Cardiac muscle cell (in vitro differentiated cells and primary cell): ENCODE results near the gene GARS1. TPM values are rescaled to one million over a fixed set of nuclear protein-coding genes. Genes with fewer than 3 reads are reported as not detected.

ENCODE experiments used
- DNase-seq, 2 donors: peaks; one replicate each; pipeline versions ENCODE4 v3.0.0 to v3.0.0-alpha.2; 2010 to 2017; ENCODE audit warnings: low read depth in 1 of 2, low spot score in 1 of 2
- H3K27ac ChIP-seq: fragments of 200-600 bp; sonication (generic); 2 replicates; pipeline ENCODE4 v1.5.1; 2016
- H3K27me3 ChIP-seq: fragments of 200-600 bp; sonication (generic); 2 replicates; pipeline ENCODE4 v1.6.0; 2016; ENCODE audit warnings: control low read depth
- H3K36me3 ChIP-seq: fragments of 200-600 bp; sonication (generic); 2 replicates; pipeline ENCODE4 v1.5.1; 2016; ENCODE audit warnings: control low read depth
- H3K4me1 ChIP-seq: fragments of 200-600 bp; sonication (generic); 2 replicates; pipeline ENCODE4 v1.8.1; 2017; ENCODE audit warnings: low read depth, mild to moderate bottlenecking, mixed run types
- H3K4me3 ChIP-seq: fragments of 200-600 bp; sonication (generic); 2 replicates; pipeline ENCODE4 v1.5.1; 2016; ENCODE audit warnings: mild to moderate bottlenecking
- H3K9me3 ChIP-seq: fragments of 200-600 bp; sonication (generic); 2 replicates; pipeline ENCODE4 v1.5.1; 2017; ENCODE audit warnings: low read depth, mild to moderate bottlenecking, control low read depth
- CTCF ChIP-seq: IDR thresholded peaks from 2 replicates; pipeline ENCODE4 v1.5.1; 2012; ENCODE audit warnings: low read depth, mild to moderate bottlenecking, low read length
- polyA plus RNA-seq: library from polyadenylated mRNA; unstranded; fragments of >200 nt; fragmentation: Nextera tagmentation; extraction: Ambion mirVana; gene quantifications from 2 replicates; pipeline ENCODE4 v1.2.1, GENCODE V29; 2016
- total RNA-seq: library from RNA; depleted of rRNA; stranded (reverse); fragments of >200 nt; gene quantifications from 2 replicates; pipeline ENCODE4 v1.2.3, GENCODE V29; 2016

Gene GARS1
- total and polyA plus RNA-seq, 2 experiments from 2014 or later: 77.3 to 82.9 TPM

- H3K36me3 ChIP-seq: no peaks in the 10 kb centered on the region
- peak; percentile 84 to 91 for DNase-seq
- H3K4me3 ChIP-seq: no peak overlapping the region
- no peak for TF ChIP-seq CTCF
- H3K9me3 ChIP-seq: no peaks in the 10 kb centered on the region
- H3K27ac ChIP-seq: no peak overlapping the region
- H3K4me1 ChIP-seq: no peaks in the 10 kb centered on the region
- H3K27me3 ChIP-seq: no peaks in the 10 kb centered on the region
Observed at GRCh38 chr7:30671793-30672465, 77.3 kb downstream of the GARS1 start.

GRCh38 chr7:30674420-30674819, 79.7 kb downstream of the GARS1 start:
- Histone ChIP-seq H3K27me3 (peaks cover 19% of the 10 kb centered on the region), H3K36me3 (no peaks in the 10 kb centered on the region), H3K27ac (no peak overlapping the region), H3K9me3 (no peaks in the 10 kb centered on the region), H3K4me1 (no peaks in the 10 kb centered on the region), H3K4me3 (no peak overlapping the region)
- DNase-seq: no peak
- no peak for TF ChIP-seq CTCF

- no peak overlapping the region for H3K4me3 ChIP-seq
- no peaks in the 10 kb centered on the region for H3K4me1 ChIP-seq
- H3K27ac ChIP-seq: no peak overlapping the region
- H3K27me3 ChIP-seq: peaks cover 24% of the 10 kb centered on the region
- no peak for TF ChIP-seq CTCF
- H3K36me3 ChIP-seq: no peaks in the 10 kb centered on the region
- no peak for DNase-seq
- no peaks in the 10 kb centered on the region for H3K9me3 ChIP-seq
Observed at GRCh38 chr7:30674876-30675275, 80.2 kb downstream of the GARS1 start.

GRCh38 chr7:30678805-30679204, 84.1 kb downstream of the GARS1 start:
- DNase-seq: no peak
- no peaks in the 10 kb centered on the region for H3K9me3 ChIP-seq
- H3K27ac ChIP-seq: no peak overlapping the region
- H3K4me1 ChIP-seq: no peaks in the 10 kb centered on the region
- no peak overlapping the region for H3K4me3 ChIP-seq
- H3K27me3 ChIP-seq: peaks cover 63% of the 10 kb centered on the region
- TF ChIP-seq CTCF: no peak
- H3K36me3 ChIP-seq: no peaks in the 10 kb centered on the region

GRCh38 chr7:30679664-30680063, 85.0 kb downstream of the GARS1 start:
- Histone ChIP-seq H3K9me3 (no peaks in the 10 kb centered on the region), H3K27ac (no peak overlapping the region), H3K36me3 (no peaks in the 10 kb centered on the region), H3K4me1 (no peaks in the 10 kb centered on the region), H3K4me3 (no peak overlapping the region), H3K27me3 (peaks cover 69% of the 10 kb centered on the region)
- no peak for TF ChIP-seq CTCF
- no peak for DNase-seq
